NCI-H524 treated with DMSO at 0.1 percent for 48 hours (cell line): ENCODE data around the gene AVPR2.

Source experiments
- DNase-seq: peaks from one replicate; lab custom pipeline; 2025; lab: John Stamatoyannopoulos, UW

AVPR2 gene

GRCh38 chrX:153903991-153904957 lies at the start of gene AVPR2:
AVPR2 (plus strand) TSS chrX:153904673; CDS start chrX:153905146, 473 bp downstream.
- DNase-seq: no peak

GRCh38 chrX:153854702-153855101 lies 49.8 kb upstream of the AVPR2 start:
- DNase-seq: no peak

GRCh38 chrX:153857348-153857903 lies 47.0 kb upstream of the AVPR2 start:
- no peak for DNase-seq

GRCh38 chrX:153861151-153861550 lies 43.3 kb upstream of the AVPR2 start:
- no peak for DNase-seq

GRCh38 chrX:153861733-153862310 lies 42.7 kb upstream of the AVPR2 start:
- peak; percentile 44 for DNase-seq

- no peak for DNase-seq
These were observed 41.9 kb upstream of the AVPR2 start for GRCh38 chrX:153862369-153863250.

GRCh38 chrX:153863251-153863991 lies 41.1 kb upstream of the AVPR2 start:
- no peak for DNase-seq

GRCh38 chrX:153864101-153864500 lies 40.4 kb upstream of the AVPR2 start:
- DNase-seq: no peak

- DNase-seq: no peak
These were observed 39.7 kb upstream of the AVPR2 start for GRCh38 chrX:153864561-153865320.

- DNase-seq: no peak
These were observed 39.2 kb upstream of the AVPR2 start for GRCh38 chrX:153865321-153865580.

- no peak for DNase-seq
These were observed 38.8 kb upstream of the AVPR2 start for GRCh38 chrX:153865685-153866084.

GRCh38 chrX:153866302-153867019 lies 38.0 kb upstream of the AVPR2 start:
- DNase-seq: no peak

GRCh38 chrX:153867139-153867538 lies 37.3 kb upstream of the AVPR2 start:
- no peak for DNase-seq

- DNase-seq: no peak
These were observed 36.8 kb upstream of the AVPR2 start for GRCh38 chrX:153867671-153868070.

- DNase-seq: no peak
These were observed 35.6 kb upstream of the AVPR2 start for GRCh38 chrX:153868576-153869472.

- DNase-seq: no peak
These were observed 34.8 kb upstream of the AVPR2 start for GRCh38 chrX:153869473-153870287.

GRCh38 chrX:153870288-153870690 lies 34.2 kb upstream of the AVPR2 start:
- DNase-seq: no peak

GRCh38 chrX:153870791-153871360 lies 33.6 kb upstream of the AVPR2 start:
- no peak for DNase-seq
